ENCODE results near the gene FNDC1.
"Not testable (repeated sequence)": the region's sequence is repeated elsewhere in the genome, so short reads cannot be mapped to it uniquely, and the experiment has no call there.

The FNDC1 gene

DNA sequence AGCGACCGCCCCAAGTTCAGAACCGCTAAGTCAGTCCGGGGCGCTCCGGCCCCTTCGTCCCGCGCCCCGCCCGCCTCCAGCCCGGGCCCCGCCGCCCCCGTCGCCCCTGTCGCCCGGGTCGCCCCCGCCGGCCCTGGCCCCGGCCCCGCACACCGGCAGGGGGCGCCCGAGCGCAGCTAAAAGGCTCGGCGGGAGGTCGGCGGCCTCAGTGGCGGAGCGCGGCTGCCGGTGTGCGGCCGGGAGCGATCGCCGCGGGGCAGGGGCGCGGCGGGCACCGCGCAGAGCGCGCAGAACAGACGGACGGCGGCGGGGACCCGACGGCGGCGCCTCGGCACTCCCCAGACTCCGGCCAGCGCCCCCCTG lies at the start of gene FNDC1:
Gene FNDC1 (plus strand): TSS at position 208 of the 363 bp plus-strand sequence. CDS start 197 bp downstream, outside the sequence.
- peak; percentile 85 for ATAC-seq
- Mint-ChIP-seq H3K36me3 (peaks cover 4% of the 10 kb centered on the region), H3K4me3 (peak within 1 kb of the TSS; percentile 70), H3K27ac (no peak within 1 kb of the TSS), H3K4me1 (peaks cover 22% of the 10 kb centered on the region), H3K9me3 (no peaks in the 10 kb centered on the region)
- DNase-seq (ENCODE audit: low spot score in 2 of 2): peak; percentile 74 to 79

DNA sequence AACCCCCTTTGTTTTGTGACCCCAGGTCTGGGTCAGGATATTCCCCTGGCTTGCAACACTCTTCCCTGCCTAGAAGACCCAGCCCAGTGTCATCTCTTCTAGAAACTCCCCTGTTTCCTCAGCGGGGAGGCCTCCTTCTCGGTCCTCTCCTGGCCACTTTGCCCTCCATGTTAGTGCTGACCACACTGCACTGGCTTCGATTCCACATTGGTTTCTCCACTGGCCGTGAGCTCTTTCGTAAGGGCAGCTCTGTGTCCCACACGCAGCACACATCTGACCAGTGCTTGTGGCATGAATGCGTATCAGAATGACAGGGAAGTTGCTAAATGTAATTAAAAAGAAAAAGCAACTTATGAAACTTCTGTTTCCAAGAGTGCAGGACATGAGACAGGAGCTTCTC lies 49.4 kb upstream of the FNDC1 start:
- Mint-ChIP-seq H3K4me1 (no peaks in the 10 kb centered on the region), H3K4me3 (no peak overlapping the region), H3K36me3 (no peaks in the 10 kb centered on the region), H3K27ac (no peak overlapping the region), H3K9me3 (no peaks in the 10 kb centered on the region)
- no peak for DNase-seq (ENCODE audit: low spot score in 2 of 2)
- ATAC-seq: no peak

DNA sequence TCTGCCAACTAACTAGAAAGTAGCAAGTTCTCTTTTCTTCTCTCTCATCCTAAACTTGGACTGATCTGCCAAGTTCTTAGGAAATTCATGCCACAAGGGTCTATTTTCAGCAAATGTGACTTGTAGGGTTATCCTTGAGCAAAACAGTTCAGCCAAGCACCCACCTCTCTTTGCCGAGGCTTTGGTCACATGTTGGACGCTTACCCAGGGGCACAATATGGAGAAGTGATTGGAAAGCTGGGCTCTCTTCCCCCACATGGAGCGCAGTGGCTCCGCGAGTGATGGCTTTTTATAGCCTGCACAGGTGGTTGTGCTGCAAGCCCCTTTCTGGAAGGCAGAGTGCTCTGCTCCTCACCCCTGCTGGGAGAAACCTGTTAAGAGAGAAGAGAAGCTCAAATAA lies 47.7 kb upstream of the FNDC1 start:
- Mint-ChIP-seq H3K4me3 (no peak overlapping the region), H3K27ac (no peak overlapping the region), H3K36me3 (no peaks in the 10 kb centered on the region), H3K4me1 (no peaks in the 10 kb centered on the region), H3K9me3 (no peaks in the 10 kb centered on the region)
- no peak for ATAC-seq
- no peak for DNase-seq (ENCODE audit: low spot score in 2 of 2)

DNA sequence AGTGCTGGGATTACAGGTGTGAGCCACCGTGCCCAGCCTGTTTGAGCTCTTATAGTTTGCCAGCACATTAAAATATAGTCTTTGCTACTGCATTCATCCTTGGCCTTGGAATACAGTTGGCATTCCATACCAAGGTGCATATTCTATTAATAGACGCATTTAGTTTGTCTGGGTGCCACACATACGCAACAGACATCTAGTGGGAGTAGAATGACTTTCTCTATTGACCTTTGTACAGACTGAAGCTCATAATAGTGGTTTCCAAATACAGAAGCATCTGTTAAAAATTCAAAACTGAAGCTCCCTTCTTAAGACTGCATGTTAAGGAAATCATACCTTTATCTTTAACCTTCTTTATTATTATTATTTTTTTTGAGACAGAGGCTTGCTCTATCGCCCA lies 46.7 kb upstream of the FNDC1 start:
- H3K27ac Mint-ChIP-seq: no peak overlapping the region
- H3K9me3 Mint-ChIP-seq: no peaks in the 10 kb centered on the region
- H3K36me3 Mint-ChIP-seq: no peaks in the 10 kb centered on the region
- no peak for DNase-seq (ENCODE audit: low spot score in 2 of 2)
- no peak overlapping the region for H3K4me3 Mint-ChIP-seq
- H3K4me1 Mint-ChIP-seq: no peaks in the 10 kb centered on the region
- ATAC-seq: no peak

DNA sequence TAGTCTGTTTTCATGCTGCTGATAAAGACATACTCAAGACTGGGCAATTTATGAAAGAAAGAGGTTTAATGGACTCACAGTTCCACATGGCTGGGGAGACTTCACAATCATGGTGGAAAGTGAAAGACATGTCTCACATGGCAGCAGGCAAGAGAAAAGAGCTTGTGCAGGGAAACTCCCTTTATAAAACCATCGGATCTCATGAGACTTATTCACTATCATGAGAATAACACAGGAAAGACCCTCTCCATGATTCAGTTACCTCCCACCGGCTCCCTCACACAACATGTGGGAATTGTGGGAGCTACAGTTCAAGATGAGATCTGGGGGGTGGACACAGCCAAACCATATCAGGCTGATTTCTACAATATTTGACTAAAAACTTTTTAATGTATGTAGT lies 45.4 kb upstream of the FNDC1 start:
- ATAC-seq; H3K4me3 Mint-ChIP-seq; H3K4me1 Mint-ChIP-seq; DNase-seq (ENCODE audit: low spot score in 2 of 2); H3K36me3 Mint-ChIP-seq; H3K9me3 Mint-ChIP-seq; H3K27ac Mint-ChIP-seq: not testable (repeated sequence)

DNA sequence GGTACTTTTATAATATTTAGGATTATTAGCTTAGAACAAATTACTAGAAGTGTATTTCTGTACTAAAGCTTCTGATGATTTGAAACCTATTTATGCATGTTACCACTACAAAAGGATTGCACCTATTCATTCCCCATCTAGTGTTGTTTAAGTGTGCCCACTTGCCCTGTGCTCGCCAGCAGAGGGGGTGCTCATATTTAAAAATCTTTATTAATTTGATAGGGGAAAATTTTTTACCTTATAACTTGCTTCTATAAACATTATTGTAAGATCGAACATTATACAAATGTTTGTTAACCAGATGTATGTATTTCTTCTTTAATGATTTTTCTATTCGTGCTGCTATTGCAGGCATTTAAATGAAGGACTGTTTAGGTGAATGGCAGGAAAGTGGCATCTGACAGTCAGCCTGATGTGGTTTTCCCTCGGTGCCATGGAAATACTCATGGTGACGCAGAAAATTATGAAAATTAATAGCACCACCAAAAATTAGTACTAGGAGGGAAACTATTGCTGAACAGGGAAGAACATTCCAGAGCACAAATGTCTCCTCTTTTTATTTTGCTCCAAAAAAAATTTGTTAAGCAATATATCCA lies 44.1 kb upstream of the FNDC1 start:
- H3K4me1 Mint-ChIP-seq: no peaks in the 10 kb centered on the region
- H3K36me3 Mint-ChIP-seq: no peaks in the 10 kb centered on the region
- H3K4me3 Mint-ChIP-seq: no peak overlapping the region
- no peak overlapping the region for H3K27ac Mint-ChIP-seq
- ATAC-seq (no peak), DNase-seq (ENCODE audit: low spot score in 2 of 2) (no peak)
- no peaks in the 10 kb centered on the region for H3K9me3 Mint-ChIP-seq

DNA sequence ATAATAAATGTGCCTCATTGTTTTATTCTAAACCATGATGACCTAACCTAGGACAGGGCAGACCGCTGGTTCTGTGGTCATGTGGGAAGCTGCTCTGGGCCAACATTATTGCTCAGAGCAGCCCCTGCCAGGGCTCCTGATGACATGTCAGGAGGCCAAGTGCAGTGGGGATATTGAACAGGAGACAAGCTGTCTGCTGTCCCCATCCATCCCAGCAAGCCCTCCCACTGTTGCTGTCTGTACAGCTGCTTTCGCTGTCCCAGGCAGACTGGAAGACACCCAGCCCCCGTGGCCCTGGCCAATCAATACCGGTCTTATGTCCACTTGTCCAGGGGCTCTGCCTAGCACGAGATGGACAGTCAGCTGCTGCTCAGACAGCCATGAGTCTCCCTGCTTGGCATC lies 43.2 kb upstream of the FNDC1 start:
- Mint-ChIP-seq H3K9me3 (no peaks in the 10 kb centered on the region), H3K36me3 (no peaks in the 10 kb centered on the region), H3K27ac (no peak overlapping the region), H3K4me3 (no peak overlapping the region), H3K4me1 (no peaks in the 10 kb centered on the region)
- no peak for DNase-seq (ENCODE audit: low spot score in 2 of 2)
- ATAC-seq: peak; percentile 50

DNA sequence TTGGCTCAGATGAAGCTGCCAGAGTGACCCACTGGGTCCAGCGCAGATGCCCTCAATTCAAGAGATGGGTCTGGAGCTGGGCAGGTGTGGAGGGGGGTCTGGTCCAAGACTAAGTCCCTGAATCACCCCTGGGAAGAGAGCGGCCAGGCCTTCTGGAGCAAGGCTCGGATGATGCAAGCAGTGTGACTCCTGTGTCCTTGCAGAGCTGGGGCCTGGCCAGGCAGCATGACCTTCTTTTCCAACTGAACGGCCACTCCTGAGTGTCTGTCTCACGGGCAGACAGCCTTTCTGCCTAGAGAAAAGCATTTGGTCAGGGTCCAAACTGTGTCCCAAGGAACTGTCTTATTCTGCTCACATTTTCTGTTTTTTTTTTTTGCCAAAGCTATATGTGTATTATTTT lies 42.6 kb upstream of the FNDC1 start:
- Mint-ChIP-seq H3K4me3 (no peak overlapping the region), H3K27ac (no peak overlapping the region), H3K4me1 (no peaks in the 10 kb centered on the region), H3K9me3 (no peaks in the 10 kb centered on the region), H3K36me3 (no peaks in the 10 kb centered on the region)
- DNase-seq (ENCODE audit: low spot score in 2 of 2) (no peak), ATAC-seq (no peak)

DNA sequence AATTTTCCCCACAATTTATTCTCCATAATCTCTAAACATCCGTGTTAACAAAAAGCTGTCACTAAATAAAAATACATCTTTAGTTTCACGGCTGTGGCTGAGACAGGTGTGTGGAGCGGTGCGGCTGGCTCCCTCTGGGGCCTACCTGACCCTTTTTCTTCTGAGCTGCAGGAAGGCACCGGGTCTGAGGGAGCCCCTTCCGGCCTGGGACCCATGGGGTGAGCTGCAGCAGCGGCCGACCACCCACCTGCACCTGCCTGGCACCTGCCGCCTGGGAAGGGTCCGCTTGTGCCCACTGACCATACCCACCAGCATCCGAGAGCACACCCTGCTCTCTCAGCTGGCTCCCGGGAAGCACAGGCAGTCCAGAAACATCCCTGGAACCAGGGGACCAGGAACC lies 41.5 kb upstream of the FNDC1 start:
- Mint-ChIP-seq H3K4me3 (no peak overlapping the region), H3K36me3 (no peaks in the 10 kb centered on the region), H3K9me3 (no peaks in the 10 kb centered on the region), H3K4me1 (no peaks in the 10 kb centered on the region), H3K27ac (no peak overlapping the region)
- ATAC-seq: no peak
- no peak for DNase-seq (ENCODE audit: low spot score in 2 of 2)

DNA sequence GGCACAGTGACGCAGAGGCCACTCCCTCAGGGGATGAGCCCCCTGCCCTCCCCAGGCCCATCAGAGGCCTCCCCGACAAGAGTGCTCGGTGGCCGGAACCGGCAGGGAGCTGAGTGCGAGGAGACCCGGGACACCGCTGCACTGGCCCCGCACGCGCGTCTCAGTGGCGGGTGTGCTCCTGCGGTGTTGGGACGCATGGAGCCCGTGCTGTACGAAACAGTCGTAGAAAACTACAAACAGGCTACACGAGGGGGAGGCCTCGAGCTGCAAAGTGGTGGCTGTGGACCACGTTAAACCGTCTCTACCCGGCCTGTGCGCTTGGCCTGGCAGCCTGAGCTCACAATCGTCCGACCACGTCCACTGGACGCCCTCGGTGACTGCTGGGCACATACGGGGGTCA lies 40.2 kb upstream of the FNDC1 start:
- ATAC-seq: no peak
- no peak for DNase-seq (ENCODE audit: low spot score in 2 of 2)
- no peaks in the 10 kb centered on the region for H3K4me1 Mint-ChIP-seq
- no peaks in the 10 kb centered on the region for H3K9me3 Mint-ChIP-seq
- H3K36me3 Mint-ChIP-seq: no peaks in the 10 kb centered on the region
- H3K27ac Mint-ChIP-seq: no peak overlapping the region
- H3K4me3 Mint-ChIP-seq: no peak overlapping the region

DNA sequence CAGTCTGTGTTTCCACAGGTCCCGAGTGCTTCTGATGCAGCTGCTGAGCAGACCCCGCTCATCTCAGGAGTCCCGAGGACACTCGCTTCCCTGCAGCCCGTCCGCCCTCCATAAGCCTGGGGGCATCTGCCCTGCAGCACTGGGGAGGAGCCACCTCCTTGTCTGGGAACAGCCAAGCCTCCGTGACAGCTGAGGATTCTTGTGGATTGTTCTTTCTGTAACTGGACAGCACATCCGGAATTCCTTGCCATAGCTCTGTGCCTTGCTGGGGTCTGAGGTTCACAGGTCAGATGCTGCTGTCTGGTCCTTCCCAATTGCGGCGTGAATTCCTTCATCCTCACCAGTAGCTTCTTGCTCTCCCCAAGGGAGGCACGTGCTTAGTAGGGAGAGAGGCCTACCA lies 38.4 kb upstream of the FNDC1 start:
- Mint-ChIP-seq H3K9me3 (no peaks in the 10 kb centered on the region), H3K36me3 (no peaks in the 10 kb centered on the region), H3K4me1 (no peaks in the 10 kb centered on the region), H3K4me3 (no peak overlapping the region), H3K27ac (no peak overlapping the region)
- ATAC-seq: no peak
- no peak for DNase-seq (ENCODE audit: low spot score in 2 of 2)

DNA sequence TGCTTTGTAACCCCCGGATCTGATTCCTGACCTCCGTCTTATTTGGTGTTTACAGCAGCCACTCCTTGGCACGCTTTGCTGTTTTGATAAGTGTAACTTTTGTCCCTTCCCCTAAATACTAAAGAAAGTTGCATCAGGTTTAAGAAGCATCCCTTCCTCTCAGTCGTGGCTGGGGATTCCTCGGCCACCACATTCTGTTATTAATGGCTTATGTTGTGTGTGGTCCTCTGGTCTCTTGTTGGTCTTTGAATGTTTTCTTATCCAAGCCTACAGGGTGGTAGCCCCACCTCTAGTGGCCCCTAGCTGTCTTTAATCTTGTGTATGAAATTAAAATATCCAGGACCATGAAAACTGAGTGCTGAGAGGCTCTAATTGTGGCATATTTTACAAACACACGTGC lies 37.5 kb upstream of the FNDC1 start:
- DNase-seq (ENCODE audit: low spot score in 2 of 2): no peak
- no peaks in the 10 kb centered on the region for H3K9me3 Mint-ChIP-seq

DNA sequence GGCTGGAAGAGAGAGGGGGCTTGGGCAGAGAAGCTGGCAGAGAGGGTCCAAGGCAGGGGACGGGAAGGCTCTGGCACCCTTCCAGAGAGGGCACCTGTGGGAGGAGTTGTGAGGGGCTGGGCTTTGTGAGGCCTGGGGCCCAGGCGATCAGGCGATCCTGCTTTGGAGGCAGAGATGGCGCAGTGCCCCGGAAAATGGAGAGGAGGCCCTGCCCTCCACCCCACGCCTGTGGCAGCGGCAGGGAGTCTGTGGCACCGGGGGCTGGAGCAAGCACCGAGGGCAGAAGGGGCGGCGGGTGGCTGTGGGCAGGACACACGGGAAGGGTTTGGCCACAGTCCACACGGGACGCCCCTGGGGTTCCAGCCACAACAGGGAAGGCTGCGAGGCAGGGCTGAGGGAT lies 36.5 kb upstream of the FNDC1 start:
- H3K9me3 Mint-ChIP-seq: no peaks in the 10 kb centered on the region
- DNase-seq (ENCODE audit: low spot score in 2 of 2): no peak
- no peaks in the 10 kb centered on the region for H3K36me3 Mint-ChIP-seq
- no peaks in the 10 kb centered on the region for H3K4me1 Mint-ChIP-seq
- H3K4me3 Mint-ChIP-seq: no peak overlapping the region
- H3K27ac Mint-ChIP-seq: no peak overlapping the region
- no peak for ATAC-seq

More for the DNA sequence above, 37.5 kb upstream of the FNDC1 start:
- ATAC-seq: no peak
- Mint-ChIP-seq H3K4me3 (no peak overlapping the region), H3K27ac (no peak overlapping the region), H3K36me3 (no peaks in the 10 kb centered on the region), H3K4me1 (no peaks in the 10 kb centered on the region)

DNA sequence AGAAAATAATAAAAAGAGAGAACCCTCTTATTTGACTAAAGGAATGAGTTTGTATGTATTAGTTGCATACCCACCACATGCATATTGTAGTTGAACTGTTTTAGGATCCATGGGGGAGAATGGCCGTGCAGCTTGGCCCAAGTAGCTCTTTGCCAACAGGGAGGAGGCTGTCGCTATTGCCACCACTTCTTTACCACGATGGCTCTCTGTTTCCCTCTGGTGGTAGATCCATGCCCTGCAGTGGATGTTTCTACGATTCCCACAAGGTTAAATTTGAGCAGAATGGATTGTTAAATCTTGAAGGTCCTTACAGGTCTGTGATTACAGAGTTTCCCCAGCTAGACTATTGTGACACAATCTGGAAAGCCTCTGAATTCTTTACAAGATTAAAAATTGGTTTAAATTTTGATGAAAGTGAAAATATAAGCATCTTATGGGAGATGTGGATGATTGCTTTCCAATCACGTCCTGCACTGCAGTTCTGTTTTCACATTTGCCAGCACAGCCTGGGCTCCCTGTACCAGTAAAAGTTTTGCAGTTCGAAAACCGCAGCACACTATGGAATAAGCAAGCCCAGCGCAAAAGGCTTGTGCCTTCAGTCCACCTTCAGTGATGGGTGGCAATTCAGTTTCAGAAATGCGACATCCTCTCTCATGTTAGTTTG lies 34.4 kb upstream of the FNDC1 start:
- ATAC-seq (peak; percentile 80), DNase-seq (ENCODE audit: low spot score in 2 of 2) (peak; percentile 67 to 90)
- Mint-ChIP-seq H3K9me3 (no peaks in the 10 kb centered on the region), H3K4me1 (no peaks in the 10 kb centered on the region), H3K27ac (no peak overlapping the region), H3K4me3 (no peak overlapping the region), H3K36me3 (no peaks in the 10 kb centered on the region)

DNA sequence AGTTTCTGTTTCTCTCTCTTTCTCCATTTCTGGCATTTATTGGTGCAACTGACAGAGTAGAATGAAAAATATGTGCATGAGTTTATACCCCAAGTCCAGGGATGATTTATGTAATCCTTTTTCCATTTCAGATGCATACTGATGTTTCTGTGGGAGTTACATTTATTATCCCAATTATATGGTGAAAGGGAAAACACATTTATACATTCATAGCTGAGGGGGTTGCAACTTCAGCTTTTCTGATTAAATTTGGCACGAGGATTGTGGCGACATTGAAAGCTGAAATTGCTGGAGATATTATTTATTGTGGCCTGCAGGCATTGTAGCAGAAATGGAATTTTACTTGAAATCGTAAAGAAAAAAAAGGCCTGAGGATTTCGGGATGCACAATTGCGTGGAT lies 31.5 kb upstream of the FNDC1 start:
- ATAC-seq (no peak), DNase-seq (ENCODE audit: low spot score in 2 of 2) (no peak)
- H3K4me3 Mint-ChIP-seq: no peak overlapping the region
- H3K36me3 Mint-ChIP-seq: no peaks in the 10 kb centered on the region
- no peaks in the 10 kb centered on the region for H3K9me3 Mint-ChIP-seq
- no peaks in the 10 kb centered on the region for H3K4me1 Mint-ChIP-seq
- H3K27ac Mint-ChIP-seq: no peak overlapping the region

DNA sequence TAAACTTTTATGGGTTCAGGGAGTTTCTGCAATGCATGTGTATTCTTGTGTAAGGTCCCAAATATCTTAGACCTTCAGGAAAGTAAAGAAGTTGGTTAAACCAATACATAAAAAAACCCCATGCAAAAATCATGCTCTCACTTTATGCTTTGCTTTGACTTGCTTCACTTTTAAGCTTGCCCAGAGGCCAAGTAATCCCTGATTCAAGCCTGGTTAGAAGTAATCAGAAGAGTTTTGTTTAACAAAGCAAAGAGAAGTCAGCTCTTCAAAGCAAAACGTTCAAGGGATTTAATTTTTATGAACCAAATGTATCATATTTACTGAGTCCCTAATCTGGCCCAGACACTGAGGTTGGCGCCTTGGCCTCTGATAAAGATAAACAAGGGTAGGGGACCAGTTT lies 26.7 kb upstream of the FNDC1 start:
- no peak overlapping the region for H3K4me3 Mint-ChIP-seq
- H3K36me3 Mint-ChIP-seq: no peaks in the 10 kb centered on the region
- ATAC-seq (no peak), DNase-seq (ENCODE audit: low spot score in 2 of 2) (no peak)
- no peaks in the 10 kb centered on the region for H3K4me1 Mint-ChIP-seq
- H3K9me3 Mint-ChIP-seq: no peaks in the 10 kb centered on the region
- H3K27ac Mint-ChIP-seq: no peak overlapping the region

DNA sequence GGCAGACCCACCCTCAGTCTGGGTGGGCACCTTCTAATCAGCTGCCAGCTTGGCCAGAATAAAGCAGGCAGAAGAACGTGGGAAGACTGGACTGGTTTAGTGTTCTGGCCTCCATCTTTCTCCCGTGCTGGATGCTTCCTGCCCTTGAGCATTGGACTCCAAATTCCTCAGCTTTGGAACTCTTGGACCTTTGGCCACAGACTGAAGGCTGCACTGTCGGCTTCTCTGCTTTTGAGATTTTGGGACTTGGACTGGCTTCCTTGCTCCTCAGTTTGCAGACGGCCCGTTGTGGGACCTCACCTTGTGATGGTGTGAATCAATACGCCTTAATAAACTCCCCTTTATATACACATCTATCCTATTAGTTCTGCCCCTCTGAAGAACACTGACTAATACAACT lies 20.6 kb upstream of the FNDC1 start:
- no peak overlapping the region for H3K27ac Mint-ChIP-seq
- peaks cover 5% of the 10 kb centered on the region for H3K4me1 Mint-ChIP-seq
- no peak overlapping the region for H3K4me3 Mint-ChIP-seq
- DNase-seq (ENCODE audit: low spot score in 2 of 2) (no peak), ATAC-seq (no peak)
- no peaks in the 10 kb centered on the region for H3K9me3 Mint-ChIP-seq
- H3K36me3 Mint-ChIP-seq: no peaks in the 10 kb centered on the region
